GM21447 (cell line): ENCODE measurements around the gene SPRED2.

Source experiments
- ATAC-seq: cut with Tn5 transposase; IDR thresholded peaks from one replicate; pipeline ENCODE4 v1.9.1; 2021; ENCODE audit not compliant: unreplicated experiment

The SPRED2 gene

GRCh38 chr2:65282477-65283053 is 149.8 kb downstream of the SPRED2 start:
- no peak for ATAC-seq

- ATAC-seq: no peak
These were observed 150.6 kb downstream of the SPRED2 start for GRCh38 chr2:65281627-65282351.

DNA sequence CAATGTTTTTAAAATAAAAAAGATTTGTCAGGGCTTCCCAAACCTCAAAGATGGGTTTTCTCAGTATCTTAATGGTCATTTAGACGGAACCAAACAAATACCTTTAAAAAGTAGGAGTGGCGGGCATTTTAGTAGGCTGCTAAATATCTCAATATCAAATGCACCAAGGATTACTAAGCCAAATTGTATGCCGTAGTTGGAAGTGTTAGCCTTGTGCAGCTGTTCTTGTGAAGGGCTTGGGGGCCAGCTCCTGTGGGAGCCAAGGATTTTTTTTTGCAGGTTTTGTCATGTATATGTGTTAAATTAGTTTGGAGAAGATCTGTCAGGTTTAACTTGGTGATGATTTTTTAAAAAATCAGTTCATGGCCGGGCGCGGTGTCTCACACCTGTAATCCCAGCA is 152.6 kb downstream of the SPRED2 start:
- ATAC-seq: no peak

- ATAC-seq: no peak
These were observed 153.8 kb downstream of the SPRED2 start for GRCh38 chr2:65278531-65278981.

GRCh38 chr2:65277791-65278483 is 154.5 kb downstream of the SPRED2 start:
- no peak for ATAC-seq

DNA sequence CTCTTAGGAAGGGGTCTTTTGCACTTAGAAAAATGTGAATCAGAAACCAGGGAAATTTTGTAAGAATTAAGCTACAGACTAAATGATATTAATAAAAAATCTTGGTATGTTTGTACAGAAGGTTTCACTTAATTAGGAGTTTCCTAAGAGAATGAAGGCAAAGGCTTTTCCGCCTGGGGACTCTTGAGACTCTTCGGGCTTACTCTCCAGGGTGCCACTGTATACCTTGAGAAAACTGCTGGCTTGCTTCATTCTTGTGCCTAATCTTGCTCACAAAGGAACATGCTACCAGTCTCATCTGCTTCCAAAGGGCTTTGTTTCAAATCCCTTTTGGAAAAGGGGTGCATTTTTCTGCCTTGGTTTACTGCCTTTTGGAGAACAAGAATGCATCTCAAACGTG is 155.3 kb downstream of the SPRED2 start:
- ATAC-seq: no peak

GRCh38 chr2:65276609-65277008 is 155.8 kb downstream of the SPRED2 start:
- no peak for ATAC-seq

DNA sequence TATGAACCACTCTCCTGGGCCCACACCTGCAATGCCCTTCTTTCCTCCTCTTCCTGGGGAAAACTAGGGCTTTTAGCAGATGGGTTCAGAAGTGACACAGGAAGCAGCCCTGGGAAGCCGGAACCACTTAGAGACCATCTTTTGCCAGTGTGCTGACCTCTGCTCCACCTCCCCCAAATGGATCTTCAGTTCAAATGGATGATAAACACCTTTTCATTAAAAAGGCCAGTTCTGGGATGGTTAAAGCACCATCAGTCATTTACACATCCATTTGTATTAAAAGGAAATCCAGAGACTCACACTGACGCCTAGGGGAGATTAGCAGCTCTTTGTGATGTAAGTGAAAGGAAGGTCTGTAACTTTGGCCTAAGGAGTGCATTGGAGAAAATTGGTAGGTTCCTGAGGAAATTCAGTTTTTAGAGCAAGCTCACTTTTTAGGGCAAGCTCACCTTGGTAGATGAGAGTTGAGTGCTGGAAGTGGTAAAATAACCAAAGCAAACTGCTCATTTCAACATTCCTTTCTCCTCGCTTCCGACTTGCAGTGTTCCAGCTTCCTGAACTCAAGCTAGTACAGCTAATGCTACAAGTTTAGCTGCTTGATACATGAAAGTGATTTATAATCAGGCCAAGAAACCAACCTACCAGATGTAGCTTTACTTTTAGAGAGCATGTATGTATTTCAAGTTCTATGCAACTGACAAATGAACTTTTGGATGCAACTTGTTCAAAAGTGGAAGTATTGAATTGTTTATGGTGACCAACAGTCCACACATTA is 157.1 kb downstream of the SPRED2 start:
- no peak for ATAC-seq

DNA sequence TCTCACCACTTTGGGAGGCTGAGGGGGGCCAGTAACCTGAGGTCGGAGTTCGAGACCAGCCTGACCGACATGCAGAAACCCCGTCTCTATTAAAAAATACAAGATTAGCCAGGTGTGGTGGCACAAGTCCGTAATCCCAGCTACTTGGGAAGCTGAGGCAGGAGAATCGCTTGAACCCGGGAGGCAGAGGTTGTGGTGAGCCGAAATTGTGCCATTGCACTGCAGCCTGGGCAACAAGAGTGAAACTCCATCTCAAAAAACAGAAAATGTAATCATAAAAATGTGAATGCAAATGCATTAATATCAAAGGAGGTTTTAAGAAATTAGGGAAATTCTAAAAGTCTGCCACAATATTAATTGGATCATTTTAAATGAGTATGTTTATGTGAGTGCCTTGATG is 159.1 kb downstream of the SPRED2 start:
- ATAC-seq: no peak

GRCh38 chr2:65268957-65269356 is 163.4 kb downstream of the SPRED2 start:
- no peak for ATAC-seq

DNA sequence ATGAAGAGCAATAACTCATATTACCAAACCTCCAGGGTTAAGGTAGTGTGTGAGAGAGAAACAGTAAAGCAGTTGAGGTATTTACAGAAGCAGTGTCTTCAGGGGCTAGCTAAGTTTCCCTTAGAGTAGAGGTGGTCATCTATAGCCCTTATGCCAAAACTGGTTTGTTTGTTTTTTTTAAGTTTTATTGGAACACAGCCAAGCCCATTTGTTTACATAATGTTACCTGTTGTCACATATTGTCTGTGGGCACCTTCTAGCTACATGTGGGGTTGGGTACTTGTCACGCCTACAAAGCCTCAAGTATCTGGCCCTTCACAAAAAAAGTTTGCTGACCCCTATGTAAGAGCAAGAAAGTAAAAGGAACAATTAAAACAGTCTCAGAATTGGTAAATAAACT is 165.4 kb downstream of the SPRED2 start:
- ATAC-seq: no peak

GRCh38 chr2:65265671-65266045 is 166.7 kb downstream of the SPRED2 start:
- ATAC-seq: no peak

- ATAC-seq: no peak
These were observed 167.4 kb downstream of the SPRED2 start for GRCh38 chr2:65264821-65265670.

- no peak for ATAC-seq
These were observed 168.4 kb downstream of the SPRED2 start for GRCh38 chr2:65263986-65264385.

GRCh38 chr2:65263262-65263661 is 169.1 kb downstream of the SPRED2 start:
- no peak for ATAC-seq

- ATAC-seq: no peak
These were observed 170.7 kb downstream of the SPRED2 start for GRCh38 chr2:65261676-65262075.
